ENCODE results near the gene CXCL17. TPM values are rescaled to one million over a fixed set of nuclear protein-coding genes. Genes with fewer than 3 reads are reported as not detected.

CXCL17 gene
- total and polyA plus RNA-seq, 2 experiments from 2014 or later, result 0.39 TPM; not detected in 1

DNA sequence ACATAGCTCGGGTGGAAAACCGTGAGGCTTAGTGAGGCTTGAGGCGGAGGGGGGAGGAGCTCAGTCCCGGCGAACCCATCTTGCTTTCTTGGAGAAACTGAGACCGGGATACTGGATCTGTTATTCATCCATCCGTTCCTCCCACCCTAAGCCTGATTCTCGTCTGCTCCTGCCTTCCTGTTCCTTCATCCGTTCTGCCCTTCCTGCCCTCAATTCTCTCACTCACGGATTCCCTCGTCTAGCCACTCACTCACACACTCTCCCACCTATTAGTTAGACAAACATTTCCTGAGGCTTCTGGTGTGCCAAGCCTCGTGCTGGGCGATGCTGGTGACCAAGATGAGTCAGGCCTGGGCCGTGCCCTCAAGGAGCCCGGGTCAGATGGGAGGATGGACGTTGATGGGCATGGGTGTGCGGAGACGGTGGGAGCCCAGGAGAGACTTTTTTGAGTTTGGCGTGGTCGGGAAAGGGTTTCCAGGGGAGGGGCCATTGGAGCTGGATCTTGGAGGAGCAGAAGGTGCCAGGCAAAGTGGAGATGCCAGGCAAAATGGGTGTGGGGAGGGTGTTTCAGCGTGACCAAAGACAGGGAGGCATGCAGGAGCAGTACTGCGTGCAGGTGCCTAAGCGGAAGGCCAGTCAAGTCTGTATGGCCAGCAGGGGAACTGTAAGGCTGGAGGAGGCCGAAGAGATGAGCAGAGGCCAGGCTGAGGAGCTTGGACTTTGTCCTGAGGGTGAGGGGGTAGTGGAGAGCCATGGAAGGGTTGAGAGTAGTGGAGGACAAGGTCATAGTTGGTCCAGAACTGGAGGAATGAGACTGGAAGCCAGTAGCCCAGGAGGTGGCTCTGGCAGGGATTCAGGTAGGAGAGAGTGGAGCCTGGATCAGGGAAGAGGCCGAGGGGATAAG, 45.2 kb downstream of the CXCL17 start:
- Histone ChIP-seq H3F3A (replicated peaks; ENCODE audit: low read depth) (peaks cover 7% of the 10 kb centered on the region), H3K4me1 (ENCODE audit: insufficient read depth) (peaks cover 12% of the 10 kb centered on the region), H2AFZ (peak overlapping the region; percentile 44; the same call in 1 of the 2 replicates), H3K36me3 (ENCODE audit: insufficient read depth) (no peaks in the 10 kb centered on the region), H4K20me1 (replicated peaks; ENCODE audit: insufficient read depth) (peaks cover 6% of the 10 kb centered on the region; the same call in 1 of the 2 replicates), H3K4me2 (peak overlapping the region; percentile 99), H3K4me3 (peak overlapping the region; percentile 76), H3K79me2 (replicated peaks; ENCODE audit: insufficient read depth) (peaks cover 7% of the 10 kb centered on the region; the same call in 1 of the 2 replicates), H3K9me2 (ENCODE audit: insufficient read depth) (no peaks in the 10 kb centered on the region), H3K27me3 (ENCODE audit: insufficient read depth) (peaks cover 8% of the 10 kb centered on the region; the same call in 1 of the 2 replicates), H3K27ac (ENCODE audit: low read depth) (no peak overlapping the region)
- Mint-ChIP-seq H3K27me3 (ENCODE audit: insufficient read depth, low read depth, poor library complexity) (peaks cover 32% of the 10 kb centered on the region), H3K4me1 (peaks cover 33% of the 10 kb centered on the region), H3K36me3 (ENCODE audit: low read depth) (peaks cover 5% of the 10 kb centered on the region; the same call in 1 of the 3 replicates), H3K27ac (peak overlapping the region; percentile 83), H3K9me3 (no peaks in the 10 kb centered on the region; the same call in 2 of the 3 replicates), H3K4me3 (peak overlapping the region; percentile 89)
- no peak; the same call in 2 of the 3 replicates for ATAC-seq
- no peak for DNase-seq (ENCODE audit: low spot score)
- TF ChIP-seq ZNF114 (CRISPR knock-in tag; IDR thresholded peaks at IDR 0.05) (no peak), NANOG (IDR thresholded peaks at IDR 0.05; ENCODE audit: borderline replicate concordance) (no peak), POLR2AphosphoS5 (IDR thresholded peaks at IDR 0.05; ENCODE audit: low read depth) (no peak), STAT1 (IDR thresholded peaks at IDR 0.05; ENCODE audit: unreplicated experiment) (no peak), ZNF331 (CRISPR knock-in tag; IDR thresholded peaks at IDR 0.05; ENCODE audit: low read depth) (no peak), JUNB (IDR thresholded peaks at IDR 0.05; ENCODE audit: unreplicated experiment) (no peak), EZH2 (IDR thresholded peaks at IDR 0.05; ENCODE audit: low read depth, unreplicated experiment) (no peak), EZH2phosphoT487 (IDR thresholded peaks at IDR 0.05; ENCODE audit: unreplicated experiment) (no peak), CREB1 (CRISPR knock-in tag; IDR thresholded peaks at IDR 0.05; ENCODE audit: low read depth) (no peak)
- TF ChIP-seq, protein P1, sequence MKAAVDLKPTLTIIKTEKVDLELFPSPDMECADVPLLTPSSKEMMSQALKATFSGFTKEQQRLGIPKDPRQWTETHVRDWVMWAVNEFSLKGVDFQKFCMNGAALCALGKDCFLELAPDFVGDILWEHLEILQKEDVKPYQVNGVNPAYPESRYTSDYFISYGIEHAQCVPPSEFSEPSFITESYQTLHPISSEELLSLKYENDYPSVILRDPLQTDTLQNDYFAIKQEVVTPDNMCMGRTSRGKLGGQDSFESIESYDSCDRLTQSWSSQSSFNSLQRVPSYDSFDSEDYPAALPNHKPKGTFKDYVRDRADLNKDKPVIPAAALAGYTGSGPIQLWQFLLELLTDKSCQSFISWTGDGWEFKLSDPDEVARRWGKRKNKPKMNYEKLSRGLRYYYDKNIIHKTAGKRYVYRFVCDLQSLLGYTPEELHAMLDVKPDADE (IDR thresholded peaks at IDR 0.05), result no peak
- TF ChIP-seq, protein P2, sequence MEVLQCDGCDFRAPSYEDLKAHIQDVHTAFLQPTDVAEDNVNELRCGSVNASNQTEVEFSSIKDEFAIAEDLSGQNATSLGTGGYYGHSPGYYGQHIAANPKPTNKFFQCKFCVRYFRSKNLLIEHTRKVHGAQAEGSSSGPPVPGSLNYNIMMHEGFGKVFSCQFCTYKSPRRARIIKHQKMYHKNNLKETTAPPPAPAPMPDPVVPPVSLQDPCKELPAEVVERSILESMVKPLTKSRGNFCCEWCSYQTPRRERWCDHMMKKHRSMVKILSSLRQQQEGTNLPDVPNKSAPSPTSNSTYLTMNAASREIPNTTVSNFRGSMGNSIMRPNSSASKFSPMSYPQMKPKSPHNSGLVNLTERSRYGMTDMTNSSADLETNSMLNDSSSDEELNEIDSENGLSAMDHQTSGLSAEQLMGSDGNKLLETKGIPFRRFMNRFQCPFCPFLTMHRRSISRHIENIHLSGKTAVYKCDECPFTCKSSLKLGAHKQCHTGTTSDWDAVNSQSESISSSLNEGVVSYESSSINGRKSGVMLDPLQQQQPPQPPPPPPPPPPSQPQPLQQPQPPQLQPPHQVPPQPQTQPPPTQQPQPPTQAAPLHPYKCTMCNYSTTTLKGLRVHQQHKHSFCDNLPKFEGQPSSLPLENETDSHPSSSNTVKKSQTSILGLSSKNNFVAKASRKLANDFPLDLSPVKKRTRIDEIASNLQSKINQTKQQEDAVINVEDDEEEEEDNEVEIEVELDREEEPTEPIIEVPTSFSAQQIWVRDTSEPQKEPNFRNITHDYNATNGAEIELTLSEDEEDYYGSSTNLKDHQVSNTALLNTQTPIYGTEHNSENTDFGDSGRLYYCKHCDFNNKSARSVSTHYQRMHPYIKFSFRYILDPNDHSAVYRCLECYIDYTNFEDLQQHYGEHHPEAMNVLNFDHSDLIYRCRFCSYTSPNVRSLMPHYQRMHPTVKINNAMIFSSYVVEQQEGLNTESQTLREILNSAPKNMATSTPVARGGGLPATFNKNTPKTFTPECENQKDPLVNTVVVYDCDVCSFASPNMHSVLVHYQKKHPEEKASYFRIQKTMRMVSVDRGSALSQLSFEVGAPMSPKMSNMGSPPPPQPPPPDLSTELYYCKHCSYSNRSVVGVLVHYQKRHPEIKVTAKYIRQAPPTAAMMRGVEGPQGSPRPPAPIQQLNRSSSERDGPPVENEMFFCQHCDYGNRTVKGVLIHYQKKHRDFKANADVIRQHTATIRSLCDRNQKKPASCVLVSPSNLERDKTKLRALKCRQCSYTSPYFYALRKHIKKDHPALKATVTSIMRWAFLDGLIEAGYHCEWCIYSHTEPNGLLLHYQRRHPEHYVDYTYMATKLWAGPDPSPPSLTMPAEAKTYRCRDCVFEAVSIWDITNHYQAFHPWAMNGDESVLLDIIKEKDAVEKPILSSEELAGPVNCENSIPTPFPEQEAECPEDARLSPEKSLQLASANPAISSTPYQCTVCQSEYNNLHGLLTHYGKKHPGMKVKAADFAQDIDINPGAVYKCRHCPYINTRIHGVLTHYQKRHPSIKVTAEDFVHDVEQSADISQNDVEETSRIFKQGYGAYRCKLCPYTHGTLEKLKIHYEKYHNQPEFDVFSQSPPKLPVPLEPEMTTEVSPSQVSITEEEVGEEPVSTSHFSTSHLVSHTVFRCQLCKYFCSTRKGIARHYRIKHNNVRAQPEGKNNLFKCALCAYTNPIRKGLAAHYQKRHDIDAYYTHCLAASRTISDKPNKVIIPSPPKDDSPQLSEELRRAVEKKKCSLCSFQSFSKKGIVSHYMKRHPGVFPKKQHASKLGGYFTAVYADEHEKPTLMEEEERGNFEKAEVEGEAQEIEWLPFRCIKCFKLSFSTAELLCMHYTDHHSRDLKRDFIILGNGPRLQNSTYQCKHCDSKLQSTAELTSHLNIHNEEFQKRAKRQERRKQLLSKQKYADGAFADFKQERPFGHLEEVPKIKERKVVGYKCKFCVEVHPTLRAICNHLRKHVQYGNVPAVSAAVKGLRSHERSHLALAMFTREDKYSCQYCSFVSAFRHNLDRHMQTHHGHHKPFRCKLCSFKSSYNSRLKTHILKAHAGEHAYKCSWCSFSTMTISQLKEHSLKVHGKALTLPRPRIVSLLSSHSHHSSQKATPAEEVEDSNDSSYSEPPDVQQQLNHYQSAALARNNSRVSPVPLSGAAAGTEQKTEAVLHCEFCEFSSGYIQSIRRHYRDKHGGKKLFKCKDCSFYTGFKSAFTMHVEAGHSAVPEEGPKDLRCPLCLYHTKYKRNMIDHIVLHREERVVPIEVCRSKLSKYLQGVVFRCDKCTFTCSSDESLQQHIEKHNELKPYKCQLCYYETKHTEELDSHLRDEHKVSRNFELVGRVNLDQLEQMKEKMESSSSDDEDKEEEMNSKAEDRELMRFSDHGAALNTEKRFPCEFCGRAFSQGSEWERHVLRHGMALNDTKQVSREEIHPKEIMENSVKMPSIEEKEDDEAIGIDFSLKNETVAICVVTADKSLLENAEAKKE (CRISPR knock-in tag; IDR thresholded peaks at IDR 0.05), result no peak
- TF ChIP-seq, protein P3, sequence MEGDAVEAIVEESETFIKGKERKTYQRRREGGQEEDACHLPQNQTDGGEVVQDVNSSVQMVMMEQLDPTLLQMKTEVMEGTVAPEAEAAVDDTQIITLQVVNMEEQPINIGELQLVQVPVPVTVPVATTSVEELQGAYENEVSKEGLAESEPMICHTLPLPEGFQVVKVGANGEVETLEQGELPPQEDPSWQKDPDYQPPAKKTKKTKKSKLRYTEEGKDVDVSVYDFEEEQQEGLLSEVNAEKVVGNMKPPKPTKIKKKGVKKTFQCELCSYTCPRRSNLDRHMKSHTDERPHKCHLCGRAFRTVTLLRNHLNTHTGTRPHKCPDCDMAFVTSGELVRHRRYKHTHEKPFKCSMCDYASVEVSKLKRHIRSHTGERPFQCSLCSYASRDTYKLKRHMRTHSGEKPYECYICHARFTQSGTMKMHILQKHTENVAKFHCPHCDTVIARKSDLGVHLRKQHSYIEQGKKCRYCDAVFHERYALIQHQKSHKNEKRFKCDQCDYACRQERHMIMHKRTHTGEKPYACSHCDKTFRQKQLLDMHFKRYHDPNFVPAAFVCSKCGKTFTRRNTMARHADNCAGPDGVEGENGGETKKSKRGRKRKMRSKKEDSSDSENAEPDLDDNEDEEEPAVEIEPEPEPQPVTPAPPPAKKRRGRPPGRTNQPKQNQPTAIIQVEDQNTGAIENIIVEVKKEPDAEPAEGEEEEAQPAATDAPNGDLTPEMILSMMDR (conservative IDR thresholded peaks at IDR 0.05; ENCODE audit: low read depth in 2 of 2), result no peak
- TF ChIP-seq, protein P4, sequence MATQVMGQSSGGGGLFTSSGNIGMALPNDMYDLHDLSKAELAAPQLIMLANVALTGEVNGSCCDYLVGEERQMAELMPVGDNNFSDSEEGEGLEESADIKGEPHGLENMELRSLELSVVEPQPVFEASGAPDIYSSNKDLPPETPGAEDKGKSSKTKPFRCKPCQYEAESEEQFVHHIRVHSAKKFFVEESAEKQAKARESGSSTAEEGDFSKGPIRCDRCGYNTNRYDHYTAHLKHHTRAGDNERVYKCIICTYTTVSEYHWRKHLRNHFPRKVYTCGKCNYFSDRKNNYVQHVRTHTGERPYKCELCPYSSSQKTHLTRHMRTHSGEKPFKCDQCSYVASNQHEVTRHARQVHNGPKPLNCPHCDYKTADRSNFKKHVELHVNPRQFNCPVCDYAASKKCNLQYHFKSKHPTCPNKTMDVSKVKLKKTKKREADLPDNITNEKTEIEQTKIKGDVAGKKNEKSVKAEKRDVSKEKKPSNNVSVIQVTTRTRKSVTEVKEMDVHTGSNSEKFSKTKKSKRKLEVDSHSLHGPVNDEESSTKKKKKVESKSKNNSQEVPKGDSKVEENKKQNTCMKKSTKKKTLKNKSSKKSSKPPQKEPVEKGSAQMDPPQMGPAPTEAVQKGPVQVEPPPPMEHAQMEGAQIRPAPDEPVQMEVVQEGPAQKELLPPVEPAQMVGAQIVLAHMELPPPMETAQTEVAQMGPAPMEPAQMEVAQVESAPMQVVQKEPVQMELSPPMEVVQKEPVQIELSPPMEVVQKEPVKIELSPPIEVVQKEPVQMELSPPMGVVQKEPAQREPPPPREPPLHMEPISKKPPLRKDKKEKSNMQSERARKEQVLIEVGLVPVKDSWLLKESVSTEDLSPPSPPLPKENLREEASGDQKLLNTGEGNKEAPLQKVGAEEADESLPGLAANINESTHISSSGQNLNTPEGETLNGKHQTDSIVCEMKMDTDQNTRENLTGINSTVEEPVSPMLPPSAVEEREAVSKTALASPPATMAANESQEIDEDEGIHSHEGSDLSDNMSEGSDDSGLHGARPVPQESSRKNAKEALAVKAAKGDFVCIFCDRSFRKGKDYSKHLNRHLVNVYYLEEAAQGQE (IDR thresholded peaks at IDR 0.05; ENCODE audit: unreplicated experiment), result no peak

All from GM23338 (cell line).